Heart left ventricle (tissue), 16 donors: Measurements from ENCODE around the gene GSTCD. TPM values are rescaled to one million over a fixed set of nuclear protein-coding genes. Genes with fewer than 3 reads are reported as not detected.

ENCODE experiments used
- ATAC-seq, 4 donors: fragments of 200-7000 bp; cut with Tn5 transposase; one replicate each; pipeline ENCODE4 v1.9.1; 2020 to 2022; ENCODE audit warnings: moderate library complexity in 4 of 4, mild to moderate bottlenecking in 3 of 4, moderate number of reproducible peaks in 1 of 4
- DNase-seq, 5 donors: peaks; one replicate each; pipeline ENCODE4 v3.0.0-alpha.2; 2020
- H3K27ac ChIP-seq, 12 donors: fragments of 200-600 bp; sonication (generic) in 4 of 12; one replicate each; pipeline versions ENCODE4 v1.5.0 to v1.8.0; 2016 to 2022; ENCODE audit warnings: mild to moderate bottlenecking in 2 of 12
- H3K27me3 ChIP-seq, 9 donors: fragments of 200-600 bp; sonication (generic) in 2 of 9; one replicate each; pipeline versions ENCODE4 v1.5.1 to v1.8.0; 2016 to 2022; ENCODE audit warnings: mild to moderate bottlenecking in 3 of 9
- H3K36me3 ChIP-seq, 9 donors: fragments of 200-600 bp; sonication (generic) in 2 of 9; one replicate each; pipeline versions ENCODE4 v1.5.0 to v1.8.0; 2018 to 2022; ENCODE audit warnings: mild to moderate bottlenecking in 2 of 9
- H3K4me1 ChIP-seq, 12 donors: fragments of 200-600 bp; sonication (generic) in 4 of 12; one replicate each; pipeline versions ENCODE4 v1.5.0 to v1.8.0; 2016 to 2022; ENCODE audit warnings: mild to moderate bottlenecking in 3 of 12
- H3K4me3 ChIP-seq, 12 donors: fragments of 200-600 bp; sonication (generic) in 4 of 12; one replicate each; pipeline versions ENCODE4 v1.5.0 to v1.8.0; 2017 to 2022; ENCODE audit warnings: mild to moderate bottlenecking in 9 of 12, moderate library complexity in 4 of 12
- H3K9me3 ChIP-seq, 12 donors: fragments of 200-600 bp; sonication (generic) in 4 of 12; one replicate each; pipeline versions ENCODE4 v1.5.0 to v1.8.0; 2016 to 2022; ENCODE audit warnings: mild to moderate bottlenecking in 1 of 12
- CTCF ChIP-seq, 12 donors: fragments of 200-600 bp; sonication (generic) in 4 of 12; IDR thresholded peaks; one replicate each; pipeline versions ENCODE4 v1.5.0 to v1.8.0; 2018 to 2022; ENCODE audit warnings: antibody characterized with exemption in 12 of 12, mild to moderate bottlenecking in 5 of 12
- POLR2A ChIP-seq, 2 donors: fragments of 450-650 bp; IDR thresholded peaks; one replicate each; pipeline ENCODE4 v1.6.1; 2017; ENCODE audit warnings: antibody characterized with exemption in 2 of 2, mild to moderate bottlenecking in 2 of 2, moderate library complexity in 2 of 2
- WGBS, 4 donors: extraction: QIAGEN DNeasy Blood & Tissue Kit in 2 of 4; methylation state at CpG; one replicate each; pipeline versions ENCODE4 v1.1.5 to v1.1.7; 2013 to 2018; 5-methylcytosine and 5-hydroxymethylcytosine counted together
- intact Hi-C, 10 donors: fragments of 100-400 bp; cut with DNase I; formaldehyde crosslinking; loops; one replicate each; pipeline versions ENCODE4 v1.11.1 to v1.14.2; 2022
- polyA plus RNA-seq, 2 donors: library from polyadenylated mRNA; stranded (reverse); fragments of 200-250 nt; gene quantifications; one replicate each; pipeline ENCODE4 v1.2.3, GENCODE V29; 2013
- total RNA-seq, 9 donors: library from RNA; depleted of rRNA in 2 of 9; stranded (reverse); fragments of >200 nt in 2 of 9; fragmentation: NEBNext Ultra II Directional in 3 of 9; extraction: Animal tissue kit (Norgen Biotek cat#: 25700) in 3 of 9; gene quantifications; one replicate each; pipeline versions ENCODE4 v1.1.0 to v1.2.4, GENCODE V29; 2016 to 2023
- donor health status: ischemic (EF 13 %, LVEDD 7.1; RV severe dilation, severe dysfunction).
- donor health status: healthy with polysubstance abuse.
- donor health status: DM: no; HTN: yes; CAD: no.
- donor health status: DM: no; HTN: no; CAD: no.
- donor health status: ischemic (EF 25% LVEDD 6.9; RV normal size, moderate dysfunction).
- donor health status: ischemic (EF 25% LVEDD 5.7; RV mildly dilated, moderate dysfunction).
- donor health status: healthy.
- donor health status: DM: yes; HTN: yes; CAD: no.
- donor health status: ischemic (EF 35%, LVEDD 5.7; RV mildly dilated, moderate dysfunction).
- donor health status: nonischemic (EF 11% LVEDD 7.7; RV severe dilation, severe dysfunction).
- donor health status: DM: yes; HTN: yes; CAD: no.
- donor health status: PGD.
- donor health status: ischemic (EF 29% LVEDD 5.4; RV normal size, mild dysfunction).
- donor health status: nonischemic (EF 23%, LVEDD 6.1; RV moderate dilation, normal function).

GSTCD gene
- total and polyA plus RNA-seq, 11 donors: 0.57 to 6.4 (median 3.8) TPM

- TF ChIP-seq CTCF (IDR thresholded peaks at IDR 0.05) (no peak), POLR2A (IDR thresholded peaks at IDR 0.05) (no peak)
- intact Hi-C loops: no loop called here
- peak in 2 of 4 donors; percentile 50 to 51 for ATAC-seq
- H3K4me3 ChIP-seq: peak overlapping the region in 2 of 12 donors; percentile 31 to 40
- peak in 1 of 5 donors; percentile 20 for DNase-seq
- WGBS, 4 donors: 86 to 92% (median 91%) methylated on average over 3 of the region's 3 CpGs
- H3K4me1 ChIP-seq: no peaks in the 10 kb centered on the region
- H3K27me3 ChIP-seq: no peaks in the 10 kb centered on the region
- H3K9me3 ChIP-seq: no peaks in the 10 kb centered on the region
- no peaks in the 10 kb centered on the region for H3K36me3 ChIP-seq
- H3K27ac ChIP-seq: no peak overlapping the region
Observed at GRCh38 chr4:105808750-105809041, 100.1 kb downstream of the GSTCD start.

GRCh38 chr4:105815701-105816100 is 107.1 kb downstream of the GSTCD start:
- Histone ChIP-seq H3K9me3 (no peaks in the 10 kb centered on the region), H3K4me3 (no peak overlapping the region), H3K36me3 (no peaks in the 10 kb centered on the region), H3K27me3 (no peaks in the 10 kb centered on the region), H3K4me1 (no peaks in the 10 kb centered on the region), H3K27ac (no peak overlapping the region)
- no peak for DNase-seq
- ATAC-seq: no peak
- 90 to 97% (median 93%) methylated on average over 1 of the region's 1 CpG for WGBS, 4 donors
- TF ChIP-seq CTCF (IDR thresholded peaks at IDR 0.05) (no peak), POLR2A (IDR thresholded peaks at IDR 0.05) (no peak)
- intact Hi-C loops: no loop called here

- TF ChIP-seq CTCF (IDR thresholded peaks at IDR 0.05): no peak
- no peak for TF ChIP-seq POLR2A (IDR thresholded peaks at IDR 0.05)
Observed at GRCh38 chr4:105822061-105822460, 113.5 kb downstream of the GSTCD start.

GRCh38 chr4:105828074-105828473 is 119.5 kb downstream of the GSTCD start:
- H3K36me3 ChIP-seq: peaks cover 0 to 3% (median 0%) of the 10 kb centered on the region in 9 donors
- no peak for TF ChIP-seq CTCF (IDR thresholded peaks at IDR 0.05)
- no peak for TF ChIP-seq POLR2A (IDR thresholded peaks at IDR 0.05)
- intact Hi-C loops: no loop called here
- H3K4me1 ChIP-seq: no peaks in the 10 kb centered on the region
- H3K27me3 ChIP-seq: no peaks in the 10 kb centered on the region
- no peak overlapping the region for H3K4me3 ChIP-seq
- no peak for ATAC-seq
- no peak overlapping the region for H3K27ac ChIP-seq
- DNase-seq: no peak
- H3K9me3 ChIP-seq: no peaks in the 10 kb centered on the region
- 96 to 100% (median 97%) methylated on average over 2 of the region's 2 CpGs for WGBS, 4 donors

More at GRCh38 chr4:105822061-105822460, 113.5 kb downstream of the GSTCD start:
- Histone ChIP-seq H3K27me3 (no peaks in the 10 kb centered on the region), H3K27ac (no peak overlapping the region), H3K9me3 (no peaks in the 10 kb centered on the region), H3K36me3 (peaks cover 0 to 3% (median 0%) of the 10 kb centered on the region in 9 donors), H3K4me1 (no peaks in the 10 kb centered on the region), H3K4me3 (no peak overlapping the region)
- intact Hi-C loops: no loop called here
- ATAC-seq: no peak
- no peak for DNase-seq
